Renal cortex interstitium (tissue), 11 donors: ENCODE data around the gene DVL2. TPM values are rescaled to one million over a fixed set of nuclear protein-coding genes. Genes with fewer than 3 reads are reported as not detected.
"Not testable (repeated sequence)": the region's sequence is repeated elsewhere in the genome, so short reads cannot be mapped to it uniquely, and the experiment has no call there.

ENCODE experiments used
- DNase-seq, 11 donors: peaks; one replicate each; pipeline ENCODE4 v3.0.0-alpha.2; 2013; ENCODE audit warnings: low read depth in 9 of 11, low spot score in 4 of 11; ENCODE audit errors: extremely low read depth in 1 of 11
- polyA plus RNA-seq, 3 donors: library from polyadenylated mRNA; unstranded; fragments of 120-200 nt; gene quantifications; one replicate each; pipeline ENCODE4 v1.2.1, GENCODE V29; 2013; ENCODE audit not compliant: insufficient read length in 3 of 3

The DVL2 gene
- polyA plus RNA-seq, 3 donors = 49.8 to 66.7 (median 64.4) TPM

- no peak for DNase-seq
Measured at GRCh38 chr17:7260651-7261378, 26.5 kb upstream of the DVL2 start.

- DNase-seq = no peak
Measured at GRCh38 chr17:7260151-7260550, 25.8 kb upstream of the DVL2 start.

GRCh38 chr17:7259555-7259889 lies 25.2 kb upstream of the DVL2 start:
- DNase-seq = no peak

- DNase-seq = no peak
Measured at GRCh38 chr17:7258731-7259554, 24.6 kb upstream of the DVL2 start.

- no peak for DNase-seq
Measured at GRCh38 chr17:7256766-7257456, 22.6 kb upstream of the DVL2 start.

GRCh38 chr17:7254511-7254910 lies 20.2 kb upstream of the DVL2 start:
- no peak for DNase-seq

GRCh38 chr17:7253082-7253481 lies 18.8 kb upstream of the DVL2 start:
- DNase-seq = no peak

- peak; percentile 88 to 100 (median 92) for DNase-seq
Measured at GRCh38 chr17:7252176-7253043, 18.1 kb upstream of the DVL2 start, which contains the start of gene ELP5. ELP5 (plus strand) TSS chr17:7252215; CDS start chr17:7252551, 336 bp downstream.

GRCh38 chr17:7251661-7252175 lies 17.4 kb upstream of the DVL2 start, which contains the start of gene CTDNEP1:
CTDNEP1 (minus strand) TSS chr17:7251734; CDS start chr17:7251296, 438 bp downstream.
- peak in 10 of 11 donors; percentile 99 to 100 (median 100) for DNase-seq

- no peak for DNase-seq
Measured at GRCh38 chr17:7250695-7251627, 16.6 kb upstream of the DVL2 start.

GRCh38 chr17:7249830-7250229 lies 15.5 kb upstream of the DVL2 start:
- DNase-seq = no peak

GRCh38 chr17:7249214-7249613 lies 14.9 kb upstream of the DVL2 start:
- DNase-seq = no peak

GRCh38 chr17:7248796-7249195 lies 14.5 kb upstream of the DVL2 start:
- no peak for DNase-seq

GRCh38 chr17:7246779-7247178 lies 12.5 kb upstream of the DVL2 start:
- DNase-seq = no peak

GRCh38 chr17:7243838-7244237 lies 9.5 kb upstream of the DVL2 start:
- not testable (repeated sequence) for DNase-seq

GRCh38 chr17:7243453-7243729 lies 9.1 kb upstream of the DVL2 start:
- no peak for DNase-seq

GRCh38 chr17:7242717-7243452 lies 8.6 kb upstream of the DVL2 start:
- DNase-seq = peak; percentile 88 to 99 (median 95)
